HEK293 (cell line): Measurements from ENCODE around the gene ZBTB5.

Experiments used
- CTCF ChIA-PET: fragments of 350-600 bp; formaldehyde crosslinking; extraction: SDS; loops from one replicate; lab custom pipeline; 2021; ENCODE audit warnings: antibody characterized with exemption; lab: Yijun Ruan, JAX
- POLR2A ChIA-PET: fragments of 300-600 bp; formaldehyde crosslinking; extraction: SDS; loops from one replicate; lab custom pipeline; 2020; ENCODE audit warnings: antibody characterized with exemption, inconsistent platforms; lab: Yijun Ruan, JAX
- H3K27ac ChIP-seq: fragments of 200-500 bp; sonication (Bioruptor generic); 2 replicates; pipeline ENCODE4 v1.5.1; 2014; ENCODE audit warnings: low read depth, low read length, control low read depth, inconsistent platforms; ENCODE audit errors: extremely low read depth
- H3K36me3 ChIP-seq, 2 experiments: fragments of 200-500 bp in 1 of 2; sonication (Bioruptor generic) in 1 of 2; 1 replicate in 1 of 2; 2 replicates in 1 of 2; pipeline ENCODE4 v1.5.1; 2014 to 2017; ENCODE audit warnings: inconsistent platforms in 2 of 2, low read length in 2 of 2; ENCODE audit not compliant: control insufficient read depth in 2 of 2, insufficient read depth in 1 of 2
- H3K4me1 ChIP-seq: fragments of 200-500 bp; sonication (Bioruptor generic); 2 replicates; pipeline ENCODE4 v1.5.1; 2014; ENCODE audit warnings: mild to moderate bottlenecking, low read length, inconsistent platforms; ENCODE audit not compliant: control insufficient read depth, insufficient read depth
- H3K4me3 ChIP-seq: 2 replicates; pipeline ENCODE4 v1.5.1; 2011; ENCODE audit warnings: low read depth, mild to moderate bottlenecking, control low read depth, low read length, moderate library complexity
- H3K9me3 ChIP-seq: fragments of 200-500 bp; sonication (Bioruptor generic); 2 replicates; pipeline ENCODE4 v1.5.1; 2014; ENCODE audit warnings: low read depth, low read length, inconsistent platforms; ENCODE audit not compliant: control insufficient read depth, insufficient read depth
- BCL11A ChIP-seq: fragments of 450-650 bp; formaldehyde crosslinking; IDR thresholded peaks from 2 replicates; pipeline ENCODE4 v1.5.1; 2016; ENCODE audit warnings: low read depth, missing biosample characterization, missing genetic modification characterization
- CTCF ChIP-seq: fragments of 450-650 bp; formaldehyde crosslinking; IDR thresholded peaks from 2 replicates; pipeline ENCODE4 v1.5.1; 2016; ENCODE audit warnings: missing biosample characterization, missing genetic modification characterization
- GLI2 ChIP-seq: fragments of 450-650 bp; formaldehyde crosslinking; IDR thresholded peaks from 2 replicates; pipeline ENCODE4; 2017; ENCODE audit warnings: missing biosample characterization, missing genetic modification characterization, low read depth, borderline replicate concordance
- GLI4 ChIP-seq: fragments of 450-650 bp; formaldehyde crosslinking; IDR thresholded peaks from 2 replicates; pipeline ENCODE4 v1.5.1; 2016; ENCODE audit warnings: missing biosample characterization, missing genetic modification characterization
- KLF17 ChIP-seq: fragments of 450-650 bp; formaldehyde crosslinking; IDR thresholded peaks from 2 replicates; pipeline ENCODE4 v1.5.1; 2016; ENCODE audit warnings: missing biosample characterization, missing genetic modification characterization
- KLF8 ChIP-seq: fragments of 450-650 bp; formaldehyde crosslinking; IDR thresholded peaks from 2 replicates; pipeline ENCODE4 v1.5.1; 2016; ENCODE audit warnings: missing biosample characterization, missing genetic modification characterization
- RBAK ChIP-seq: fragments of 450-650 bp; formaldehyde crosslinking; IDR thresholded peaks from 2 replicates; pipeline ENCODE4 v1.5.1; 2016; ENCODE audit warnings: missing biosample characterization, missing genetic modification characterization
- SCRT1 ChIP-seq: fragments of 450-650 bp; formaldehyde crosslinking; IDR thresholded peaks from 2 replicates; pipeline ENCODE4 v1.5.1; 2016; ENCODE audit warnings: missing biosample characterization, missing genetic modification characterization, borderline replicate concordance
- TCF7L2 ChIP-seq: IDR thresholded peaks from 2 replicates; pipeline ENCODE4 v1.6.1; 2011; ENCODE audit warnings: low read depth, mild to moderate bottlenecking, inconsistent platforms, low read length, moderate library complexity, borderline replicate concordance
- WT1 ChIP-seq: fragments of 450-650 bp; formaldehyde crosslinking; IDR thresholded peaks from 2 replicates; pipeline ENCODE4 v1.5.1; 2016; ENCODE audit warnings: missing biosample characterization, missing genetic modification characterization
- ZBTB20 ChIP-seq: fragments of 450-650 bp; formaldehyde crosslinking; IDR thresholded peaks from 2 replicates; pipeline ENCODE4 v1.5.1; 2016; ENCODE audit warnings: missing biosample characterization, missing genetic modification characterization
- ZBTB21 ChIP-seq: fragments of 450-650 bp; formaldehyde crosslinking; IDR thresholded peaks from 2 replicates; pipeline ENCODE4 v1.5.1; 2017; ENCODE audit warnings: missing biosample characterization, missing genetic modification characterization
- ZBTB49 ChIP-seq: fragments of 450-650 bp; formaldehyde crosslinking; IDR thresholded peaks from 2 replicates; pipeline ENCODE4 v1.5.1; 2016; ENCODE audit warnings: missing biosample characterization, missing genetic modification characterization, low read depth
- ZFP69B ChIP-seq: fragments of 450-650 bp; formaldehyde crosslinking; IDR thresholded peaks from 2 replicates; pipeline ENCODE4 v1.5.1; 2016; ENCODE audit warnings: missing biosample characterization, missing genetic modification characterization
- ZNF132 ChIP-seq: fragments of 450-650 bp; formaldehyde crosslinking; IDR thresholded peaks from 2 replicates; pipeline ENCODE4 v1.5.1; 2017; ENCODE audit warnings: missing biosample characterization, missing genetic modification characterization, borderline replicate concordance
- ZNF140 ChIP-seq: fragments of 450-650 bp; formaldehyde crosslinking; IDR thresholded peaks from 2 replicates; pipeline ENCODE4 v1.5.1; 2016; ENCODE audit warnings: missing biosample characterization, missing genetic modification characterization
- ZNF16 ChIP-seq: fragments of 450-650 bp; formaldehyde crosslinking; IDR thresholded peaks from 2 replicates; pipeline ENCODE4 v1.5.1; 2016; ENCODE audit warnings: low read depth, missing biosample characterization, missing genetic modification characterization
- ZNF184 ChIP-seq: fragments of 450-650 bp; IDR thresholded peaks from 2 replicates; pipeline ENCODE4 v1.5.1; 2018; ENCODE audit warnings: missing biosample characterization, mild to moderate bottlenecking, missing genetic modification characterization
- ZNF394 ChIP-seq: fragments of 450-650 bp; formaldehyde crosslinking; IDR thresholded peaks from 2 replicates; pipeline ENCODE4 v1.5.1; 2016; ENCODE audit warnings: missing biosample characterization, missing genetic modification characterization, mild to moderate bottlenecking, moderate library complexity, borderline replicate concordance
- ZNF433 ChIP-seq: fragments of 450-650 bp; formaldehyde crosslinking; IDR thresholded peaks from 2 replicates; pipeline ENCODE4 v1.5.1; 2016; ENCODE audit warnings: missing biosample characterization, missing genetic modification characterization, low read depth
- ZNF488 ChIP-seq: fragments of 450-650 bp; formaldehyde crosslinking; IDR thresholded peaks from 2 replicates; pipeline ENCODE4 v1.5.1; 2016; ENCODE audit warnings: missing biosample characterization, missing genetic modification characterization
- ZNF514 ChIP-seq: fragments of 450-650 bp; formaldehyde crosslinking; IDR thresholded peaks from 2 replicates; pipeline ENCODE4 v1.5.1; 2016; ENCODE audit warnings: missing biosample characterization, missing genetic modification characterization
- ZNF549 ChIP-seq: fragments of 450-650 bp; IDR thresholded peaks from 2 replicates; pipeline ENCODE4 v1.5.1; 2018; ENCODE audit warnings: missing biosample characterization, missing genetic modification characterization, mild to moderate bottlenecking, inconsistent platforms, moderate library complexity
- ZNF571 ChIP-seq: fragments of 450-650 bp; formaldehyde crosslinking; IDR thresholded peaks from 2 replicates; pipeline ENCODE4 v1.5.0; 2017; ENCODE audit warnings: missing biosample characterization, missing genetic modification characterization
- ZNF692 ChIP-seq: fragments of 450-650 bp; formaldehyde crosslinking; IDR thresholded peaks from 2 replicates; pipeline ENCODE4 v1.5.1; 2016; ENCODE audit warnings: missing biosample characterization, missing genetic modification characterization
- ZNF747 ChIP-seq: fragments of 450-650 bp; formaldehyde crosslinking; IDR thresholded peaks from 2 replicates; pipeline ENCODE4 v1.5.1; 2016; ENCODE audit warnings: missing biosample characterization, missing genetic modification characterization
- ZNF76 ChIP-seq: fragments of 450-650 bp; formaldehyde crosslinking; IDR thresholded peaks from 2 replicates; pipeline ENCODE4; 2016; ENCODE audit warnings: low read depth, missing biosample characterization, missing genetic modification characterization, borderline replicate concordance
- ZNF777 ChIP-seq: fragments of 450-650 bp; formaldehyde crosslinking; IDR thresholded peaks from 2 replicates; pipeline ENCODE4 v1.5.1; 2017; ENCODE audit warnings: missing biosample characterization, missing genetic modification characterization, borderline replicate concordance
- ZNF830 ChIP-seq: fragments of 450-650 bp; IDR thresholded peaks from 2 replicates; pipeline ENCODE4 v1.5.0; 2018; ENCODE audit warnings: missing biosample characterization, missing genetic modification characterization, low read depth, mild to moderate bottlenecking, moderate library complexity
- ZXDB ChIP-seq: fragments of 450-650 bp; formaldehyde crosslinking; IDR thresholded peaks from 2 replicates; pipeline ENCODE4 v1.5.1; 2016; ENCODE audit warnings: missing biosample characterization, missing genetic modification characterization

Gene ZBTB5

GRCh38 chr9:37438359-37438758 is 26.9 kb downstream of the ZBTB5 start:
- ChIA-PET POLR2A (no interaction called here), CTCF (interaction anchor here (0.5 kb wide), 1 partner anchor 13 kb away, joined by 4 read pairs; no protein-coding TSS in a partner anchor)
- no peaks in the 10 kb centered on the region for H3K9me3 ChIP-seq
- no peak for TF ChIP-seq ZBTB49 (tag by site-specific recombination)
- TF ChIP-seq WT1 (tag by site-specific recombination): no peak
- no peak for TF ChIP-seq ZNF692 (tag by site-specific recombination)
- no peak for TF ChIP-seq ZXDB (tag by site-specific recombination)
- no peak for TF ChIP-seq CTCF (tag by site-specific recombination)
- TF ChIP-seq ZBTB21 (tag by site-specific recombination): no peak
- TF ChIP-seq ZNF140 (tag by site-specific recombination): no peak
- no peak for TF ChIP-seq KLF17
- no peak for TF ChIP-seq KLF8 (tag by site-specific recombination)
- TF ChIP-seq ZNF16 (tag by site-specific recombination): no peak
- TF ChIP-seq ZNF433 (tag by site-specific recombination): no peak
- no peak for TF ChIP-seq ZNF747
- TF ChIP-seq RBAK (tag by site-specific recombination): no peak
- no peak for TF ChIP-seq ZNF184
- no peak for TF ChIP-seq ZNF514 (tag by site-specific recombination)
- no peak for TF ChIP-seq ZNF571 (tag by site-specific recombination)
- TF ChIP-seq BCL11A (tag by site-specific recombination): no peak
- no peak for TF ChIP-seq ZNF132 (tag by site-specific recombination)
- no peak for TF ChIP-seq ZNF394 (tag by site-specific recombination)
- no peak for TF ChIP-seq ZNF549 (tag by site-specific recombination)
- no peaks in the 10 kb centered on the region for H3K4me1 ChIP-seq
- peaks cover 5 to 96% of the 10 kb centered on the region in 2 experiments for H3K36me3 ChIP-seq
- no peak overlapping the region for H3K27ac ChIP-seq
- H3K4me3 ChIP-seq: no peak overlapping the region

- ChIA-PET POLR2A (no interaction called here), CTCF (no interaction called here)
- peaks cover 5 to 100% of the 10 kb centered on the region in 2 experiments for H3K36me3 ChIP-seq
- no peak overlapping the region for H3K4me3 ChIP-seq
- no peaks in the 10 kb centered on the region for H3K4me1 ChIP-seq
- H3K27ac ChIP-seq: no peak overlapping the region
- H3K9me3 ChIP-seq: no peaks in the 10 kb centered on the region
- no peak for TF ChIP-seq GLI2
- TF ChIP-seq ZNF777: no peak
- TF ChIP-seq ZNF830 (tag by site-specific recombination): no peak
- no peak for TF ChIP-seq ZFP69B (tag by site-specific recombination)
- no peak for TF ChIP-seq ZBTB20 (tag by site-specific recombination)
- TF ChIP-seq TCF7L2: no peak
- TF ChIP-seq ZNF76 (tag by site-specific recombination): no peak
- TF ChIP-seq GLI4 (tag by site-specific recombination): no peak
- TF ChIP-seq ZNF488 (tag by site-specific recombination): no peak
- no peak for TF ChIP-seq SCRT1 (tag by site-specific recombination)
Observed at GRCh38 chr9:37437621-37438020, 27.6 kb downstream of the ZBTB5 start.
